Measurements from ENCODE around the gene GRID1.

The GRID1 gene

GRCh38 chr10:86368046-86368445 lies 1.5 kb upstream of the GRID1 start:
- no peak for DNase-seq

GRCh38 chr10:86367152-86367951 lies 757 bp upstream of the GRID1 start:
- no peak for DNase-seq

- no peak for DNase-seq
Observed at GRCh38 chr10:86366902-86367151, 232 bp upstream of the GRID1 start.

- no peak for DNase-seq
Observed at GRCh38 chr10:86365346-86366032, 1.1 kb downstream of the GRID1 start.

- DNase-seq = no peak
Observed at GRCh38 chr10:86364491-86365345, 1.9 kb downstream of the GRID1 start.

GRCh38 chr10:86363833-86364490 lies 2.6 kb downstream of the GRID1 start:
- no peak for DNase-seq

GRCh38 chr10:86363184-86363832 lies 3.3 kb downstream of the GRID1 start:
- no peak for DNase-seq

GRCh38 chr10:86362586-86363183 lies 3.9 kb downstream of the GRID1 start:
- DNase-seq = no peak

GRCh38 chr10:86362129-86362527 lies 4.5 kb downstream of the GRID1 start:
- DNase-seq = no peak

GRCh38 chr10:86361156-86362128 lies 5.2 kb downstream of the GRID1 start:
- no peak for DNase-seq

GRCh38 chr10:86360657-86361056 lies 5.9 kb downstream of the GRID1 start:
- DNase-seq = no peak

- DNase-seq = no peak
Observed at GRCh38 chr10:86359954-86360353, 6.6 kb downstream of the GRID1 start.

GRCh38 chr10:86359111-86359510 lies 7.5 kb downstream of the GRID1 start:
- no peak for DNase-seq

GRCh38 chr10:86357676-86358075 lies 8.9 kb downstream of the GRID1 start:
- no peak for DNase-seq

- no peak for DNase-seq
Observed at GRCh38 chr10:86357041-86357440, 9.6 kb downstream of the GRID1 start.

- DNase-seq = no peak
Observed at GRCh38 chr10:86356296-86356695, 10.3 kb downstream of the GRID1 start.

GRCh38 chr10:86355571-86356038 lies 11.0 kb downstream of the GRID1 start:
- peak; percentile 18 for DNase-seq

GRCh38 chr10:86354761-86355540 lies 11.6 kb downstream of the GRID1 start:
- DNase-seq = no peak

GRCh38 chr10:86353506-86354485 lies 12.8 kb downstream of the GRID1 start:
- no peak for DNase-seq
